SK-N-SH (cell line): Measurements from ENCODE around the gene PTPRC.

ENCODE experiments used
- CTCF ChIP-seq: fragments of 200-600 bp; sonication (generic); IDR thresholded peaks from 2 replicates; pipeline ENCODE4 v1.6.1; 2017; ENCODE audit warnings: antibody characterized with exemption, mild to moderate bottlenecking, moderate library complexity
- EP300 ChIP-seq, 2 experiments: IDR thresholded peaks; 2 replicates each; pipeline versions ENCODE4 v1.4.0 to v1.6.1; 2012; ENCODE audit warnings: borderline replicate concordance in 1 of 2, low read depth in 1 of 2, low read length in 1 of 2
- IRF3 ChIP-seq: fragments of 150-350 bp; IDR thresholded peaks from 2 replicates; pipeline ENCODE4 v1.6.1; 2016; ENCODE audit warnings: mild to moderate bottlenecking, low read depth, low read length
- MXI1 ChIP-seq: IDR thresholded peaks from 2 replicates; pipeline ENCODE4 v1.6.1; 2012; ENCODE audit warnings: mild to moderate bottlenecking, low read depth, low read length, improper control_type of control experiment
- NFIC ChIP-seq: IDR thresholded peaks from 2 replicates; pipeline ENCODE4 v1.4.0; 2012; ENCODE audit warnings: borderline replicate concordance
- POLR2AphosphoS5 ChIP-seq: IDR thresholded peaks from 2 replicates; pipeline ENCODE4 v1.6.1; 2012; ENCODE audit warnings: low read depth, low read length
- REST ChIP-seq: IDR thresholded peaks from 2 replicates; pipeline ENCODE4 v1.6.1; 2012; ENCODE audit warnings: mild to moderate bottlenecking, low read depth, low read length, moderate library complexity
- RFX5 ChIP-seq: IDR thresholded peaks from 2 replicates; pipeline ENCODE4 v1.6.1; 2012; ENCODE audit warnings: mild to moderate bottlenecking, improper control_type of control experiment, low read length
- SMC3 ChIP-seq: IDR thresholded peaks from 2 replicates; pipeline ENCODE4 v1.6.1; 2012; ENCODE audit warnings: low read depth, low read length, improper control_type of control experiment
- TAF1 ChIP-seq: IDR thresholded peaks from 2 replicates; pipeline ENCODE4 v1.6.1; 2012; ENCODE audit warnings: low read depth, mild to moderate bottlenecking, low read length, moderate library complexity, borderline replicate concordance
- USF2 ChIP-seq: fragments of 150-350 bp; IDR thresholded peaks from 2 replicates; pipeline ENCODE4 v1.6.1; 2017; ENCODE audit warnings: antibody characterized with exemption, low read length, low read depth, borderline replicate concordance
- ZBTB33 ChIP-seq: IDR thresholded peaks from 2 replicates; pipeline ENCODE4 v1.4.0; 2012; ENCODE audit warnings: low read depth, borderline replicate concordance

- no peak for TF ChIP-seq CTCF
- TF ChIP-seq NFIC = no peak
- TF ChIP-seq USF2 = no peak
- no peak for TF ChIP-seq REST
- TF ChIP-seq IRF3 = no peak
- no peak for TF ChIP-seq RFX5
- no peak for TF ChIP-seq TAF1
- no peak for TF ChIP-seq ZBTB33
- no peak for TF ChIP-seq EP300 (IDR thresholded peaks at IDR 0.05; ENCODE audit: borderline replicate concordance in 1 of 2, low read depth in 1 of 2, low read length in 1 of 2)
- TF ChIP-seq SMC3 = no peak
- TF ChIP-seq POLR2AphosphoS5 = no peak
- TF ChIP-seq MXI1 = no peak
Measured at GRCh38 chr1:198694542-198694941, 55.7 kb downstream of the PTPRC start.
